ENCODE results near the gene TIGD1. TPM values are rescaled to one million over a fixed set of nuclear protein-coding genes. Genes with fewer than 3 reads are reported as not detected.

TIGD1 gene
- total RNA-seq, 1 donor from 2014 or later, result 2.5 TPM

DNA sequence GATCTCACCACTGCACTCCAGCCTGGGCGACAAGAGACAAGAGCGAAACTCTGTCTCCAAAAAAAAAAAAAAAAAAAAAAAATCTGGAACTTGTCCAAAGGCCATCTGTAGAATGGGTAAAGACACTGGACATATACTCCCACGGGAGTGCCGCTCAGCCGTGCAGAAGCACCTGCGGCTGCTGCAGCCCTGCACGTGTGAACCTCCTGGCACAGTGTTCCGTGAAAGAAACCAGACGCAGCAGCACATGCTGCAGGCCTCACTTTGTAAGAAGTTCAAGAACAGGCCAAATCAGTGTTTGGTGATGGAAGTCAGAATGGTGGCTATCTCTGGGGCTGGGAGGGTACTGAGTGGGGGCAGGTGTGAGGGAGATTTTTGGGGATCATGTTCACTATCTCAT lies 17.9 kb downstream of the TIGD1 start:
- H3K4me3 ChIP-seq (ENCODE audit: low read depth, low read length), result no peak overlapping the region
- DNase-seq (ENCODE audit: low read depth), result no peak
- TF ChIP-seq, protein P1, sequence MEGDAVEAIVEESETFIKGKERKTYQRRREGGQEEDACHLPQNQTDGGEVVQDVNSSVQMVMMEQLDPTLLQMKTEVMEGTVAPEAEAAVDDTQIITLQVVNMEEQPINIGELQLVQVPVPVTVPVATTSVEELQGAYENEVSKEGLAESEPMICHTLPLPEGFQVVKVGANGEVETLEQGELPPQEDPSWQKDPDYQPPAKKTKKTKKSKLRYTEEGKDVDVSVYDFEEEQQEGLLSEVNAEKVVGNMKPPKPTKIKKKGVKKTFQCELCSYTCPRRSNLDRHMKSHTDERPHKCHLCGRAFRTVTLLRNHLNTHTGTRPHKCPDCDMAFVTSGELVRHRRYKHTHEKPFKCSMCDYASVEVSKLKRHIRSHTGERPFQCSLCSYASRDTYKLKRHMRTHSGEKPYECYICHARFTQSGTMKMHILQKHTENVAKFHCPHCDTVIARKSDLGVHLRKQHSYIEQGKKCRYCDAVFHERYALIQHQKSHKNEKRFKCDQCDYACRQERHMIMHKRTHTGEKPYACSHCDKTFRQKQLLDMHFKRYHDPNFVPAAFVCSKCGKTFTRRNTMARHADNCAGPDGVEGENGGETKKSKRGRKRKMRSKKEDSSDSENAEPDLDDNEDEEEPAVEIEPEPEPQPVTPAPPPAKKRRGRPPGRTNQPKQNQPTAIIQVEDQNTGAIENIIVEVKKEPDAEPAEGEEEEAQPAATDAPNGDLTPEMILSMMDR (conservative IDR thresholded peaks at IDR 0.05; ENCODE audit: low read depth, low read length), result no peak

DNA sequence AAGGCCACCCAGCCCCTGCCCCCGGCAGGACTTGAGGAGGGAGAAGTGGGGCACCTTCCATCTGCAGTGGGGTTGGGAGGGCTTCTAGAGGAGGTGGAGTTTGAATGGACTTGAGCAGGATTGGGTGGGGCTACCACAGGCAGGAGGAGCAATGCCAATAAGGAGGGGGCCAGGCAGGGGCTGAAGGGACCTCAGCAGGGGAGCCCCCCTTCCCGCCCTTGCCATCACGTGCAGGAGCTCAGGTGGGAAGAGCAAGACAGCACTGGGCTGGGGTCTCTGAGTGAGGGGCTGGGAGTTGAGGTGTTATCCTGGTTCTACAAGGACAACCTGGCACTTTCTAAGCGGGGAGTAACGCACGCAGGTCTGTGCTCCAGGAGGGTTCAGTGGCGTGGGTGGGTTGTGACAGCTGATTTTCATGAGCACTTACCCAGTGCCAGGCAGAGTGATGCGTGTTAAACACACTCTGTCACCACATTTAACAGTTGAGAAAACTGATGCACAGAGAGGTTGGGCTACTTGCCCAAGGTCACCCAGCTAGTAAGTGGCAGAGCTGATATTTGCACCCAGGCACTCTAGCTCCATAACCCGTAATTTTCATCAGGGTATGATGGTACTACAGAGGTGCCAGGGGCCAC lies 19.6 kb downstream of the TIGD1 start:
- H3K4me3 ChIP-seq (ENCODE audit: low read depth, low read length), result no peak overlapping the region
- TF ChIP-seq, protein P1 (conservative IDR thresholded peaks at IDR 0.05; ENCODE audit: low read depth, low read length), result no peak
- no peak for DNase-seq (ENCODE audit: low read depth)

DNA sequence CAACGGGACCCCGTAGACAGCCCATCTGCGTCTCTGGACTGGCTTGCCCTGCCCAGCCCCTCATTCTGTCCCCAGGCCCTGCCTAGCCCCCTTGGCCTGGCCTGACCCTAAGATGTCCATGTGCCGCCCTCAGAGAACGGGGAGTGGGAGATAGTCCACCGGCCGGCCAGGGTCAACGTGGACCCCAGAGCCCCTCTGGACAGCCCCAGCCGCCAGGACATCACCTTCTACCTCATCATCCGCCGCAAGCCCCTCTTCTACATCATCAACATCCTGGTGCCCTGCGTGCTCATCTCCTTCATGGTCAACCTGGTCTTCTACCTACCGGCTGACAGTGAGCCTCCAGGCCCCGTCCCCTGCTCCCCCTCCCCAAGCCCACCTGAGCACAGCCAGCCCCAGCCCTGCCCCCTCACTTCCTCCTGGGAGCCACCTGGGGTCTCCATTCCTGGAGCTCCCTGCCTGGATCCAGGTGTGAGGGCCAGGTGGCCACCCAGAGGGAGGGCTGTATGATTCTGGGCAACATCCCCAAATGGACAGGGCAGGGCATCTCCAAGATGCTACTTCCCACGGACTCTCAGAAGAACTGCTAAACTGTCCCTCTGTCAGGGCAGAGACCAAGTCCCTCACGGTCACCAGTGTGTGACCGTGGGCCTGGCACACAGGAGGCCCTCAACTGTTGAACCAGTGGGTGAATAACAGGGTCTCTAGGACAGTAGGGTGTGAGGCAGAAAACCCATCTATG lies 20.4 kb downstream of the TIGD1 start:
- no peak for DNase-seq (ENCODE audit: low read depth)
- TF ChIP-seq, protein P1 (conservative IDR thresholded peaks at IDR 0.05; ENCODE audit: low read depth, low read length), result no peak
- H3K4me3 ChIP-seq (ENCODE audit: low read depth, low read length), result no peak overlapping the region

DNA sequence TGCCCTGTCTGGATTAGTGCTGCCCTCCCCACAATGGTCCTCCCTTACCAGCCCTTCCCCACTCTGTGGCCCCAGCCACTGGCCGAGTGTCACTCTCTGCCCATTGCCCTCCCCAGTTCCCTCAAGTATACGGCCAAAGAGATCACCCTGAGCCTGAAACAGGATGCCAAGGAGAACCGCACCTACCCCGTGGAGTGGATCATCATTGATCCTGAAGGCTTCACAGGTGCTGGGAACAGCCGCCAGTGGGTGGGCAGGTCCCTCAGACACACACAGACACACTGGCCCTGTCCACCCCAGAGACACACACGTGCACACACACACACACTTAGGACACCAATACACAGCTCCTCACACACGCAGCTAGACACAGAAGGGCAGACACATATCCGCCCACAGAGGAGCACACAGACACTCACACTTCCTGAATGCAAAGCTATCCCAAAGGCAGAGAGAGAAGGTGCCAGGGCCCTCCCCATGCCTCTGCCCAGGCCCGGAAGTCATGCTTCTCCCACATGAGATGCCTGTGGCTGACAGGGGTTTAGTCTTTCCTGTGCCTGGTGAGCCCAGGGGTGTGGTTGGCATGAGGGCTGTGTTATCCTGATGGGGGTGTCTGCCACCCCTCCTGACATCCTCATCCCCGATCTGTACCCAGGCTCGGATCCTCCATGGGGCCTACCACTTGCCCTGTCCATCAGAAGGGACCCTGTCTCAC lies 21.5 kb downstream of the TIGD1 start:
- H3K4me3 ChIP-seq (ENCODE audit: low read depth, low read length), result no peak overlapping the region
- TF ChIP-seq, protein P1 (conservative IDR thresholded peaks at IDR 0.05; ENCODE audit: low read depth, low read length), result no peak
- DNase-seq (ENCODE audit: low read depth), result no peak

DNA sequence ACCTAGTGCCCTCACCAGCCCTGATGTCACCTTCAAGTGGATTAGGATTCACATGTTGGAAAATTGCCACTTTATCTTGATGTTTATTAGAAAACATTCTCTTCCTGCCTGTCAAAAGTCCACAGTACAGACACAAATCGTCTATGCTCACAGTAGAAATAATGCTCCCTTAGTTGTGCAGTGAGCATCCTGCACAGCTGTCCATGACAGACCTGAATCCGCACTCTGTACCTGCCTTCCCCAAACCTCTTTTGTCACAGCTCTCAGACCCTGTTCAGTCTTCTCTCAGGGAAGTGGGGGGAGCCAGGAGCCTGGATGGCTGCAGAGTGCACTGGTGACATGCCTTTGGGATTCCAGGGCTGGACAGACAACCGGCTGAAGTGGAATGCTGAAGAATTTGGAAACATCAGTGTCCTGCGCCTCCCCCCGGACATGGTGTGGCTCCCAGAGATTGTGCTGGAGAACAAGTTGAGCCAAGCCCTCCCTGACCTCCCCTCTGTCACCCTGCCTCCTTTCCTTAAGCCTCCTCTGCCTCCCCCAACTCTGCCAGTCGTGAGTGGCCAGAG lies 22.4 kb downstream of the TIGD1 start:
- no peak overlapping the region for H3K4me3 ChIP-seq (ENCODE audit: low read depth, low read length)
- TF ChIP-seq, protein P1 (conservative IDR thresholded peaks at IDR 0.05; ENCODE audit: low read depth, low read length), result no peak
- DNase-seq (ENCODE audit: low read depth), result no peak

DNA sequence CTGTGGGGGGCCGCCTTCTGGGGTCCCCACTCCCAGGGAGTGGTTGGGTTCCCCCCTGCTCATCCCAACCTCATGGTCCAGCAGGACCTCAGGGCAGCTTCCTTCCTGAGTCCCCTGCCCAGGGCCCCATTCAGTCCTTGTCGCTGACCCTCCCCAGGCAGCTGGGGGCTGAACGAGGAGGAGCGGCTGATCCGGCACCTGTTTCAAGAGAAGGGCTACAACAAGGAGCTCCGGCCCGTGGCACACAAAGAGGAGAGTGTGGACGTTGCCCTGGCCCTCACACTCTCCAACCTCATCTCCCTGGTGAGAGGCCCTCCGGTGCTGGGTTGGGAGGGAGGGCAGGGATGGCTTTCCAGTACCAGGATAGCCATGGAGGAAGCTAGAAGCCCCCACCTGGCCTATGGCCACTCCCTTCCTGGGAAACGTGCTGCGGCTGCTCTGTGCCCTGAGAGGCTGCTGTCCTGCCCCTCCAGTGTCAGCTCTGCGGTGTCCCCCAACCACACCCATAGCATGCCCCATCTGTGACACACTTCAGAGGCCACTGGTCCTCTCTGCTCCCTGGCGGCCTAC lies 23.9 kb downstream of the TIGD1 start:
- DNase-seq (ENCODE audit: low read depth), result no peak
- TF ChIP-seq, protein P1 (conservative IDR thresholded peaks at IDR 0.05; ENCODE audit: low read depth, low read length), result no peak
- H3K4me3 ChIP-seq (ENCODE audit: low read depth, low read length), result no peak overlapping the region
